Left forelimb (tissue), 1 donor: Measurements from ENCODE around the gene BIN1.

Experiments used
- DNase-seq: peaks from one replicate; pipeline ENCODE4 v3.0.0-alpha.2; 2018; ENCODE audit warnings: low spot score

BIN1 gene

GRCh38 chr2:127020536-127020935 lies 86.4 kb downstream of the BIN1 start:
- DNase-seq: no peak

GRCh38 chr2:127017548-127017947 lies 89.4 kb downstream of the BIN1 start:
- no peak for DNase-seq

GRCh38 chr2:127016329-127016728 lies 90.6 kb downstream of the BIN1 start:
- DNase-seq: no peak

GRCh38 chr2:127015106-127015910 lies 91.6 kb downstream of the BIN1 start:
- no peak for DNase-seq

- no peak for DNase-seq
These were observed 92.3 kb downstream of the BIN1 start for GRCh38 chr2:127014630-127015029.

- no peak for DNase-seq
These were observed 92.7 kb downstream of the BIN1 start for GRCh38 chr2:127014224-127014623.

GRCh38 chr2:127012868-127013267 lies 94.1 kb downstream of the BIN1 start:
- DNase-seq: no peak

- DNase-seq: no peak
These were observed 94.7 kb downstream of the BIN1 start for GRCh38 chr2:127012215-127012614.

- DNase-seq: no peak
These were observed 95.2 kb downstream of the BIN1 start for GRCh38 chr2:127011796-127012195.

GRCh38 chr2:127011231-127011661 lies 95.7 kb downstream of the BIN1 start:
- DNase-seq: no peak

GRCh38 chr2:127008265-127009015 lies 98.5 kb downstream of the BIN1 start:
- no peak for DNase-seq

GRCh38 chr2:127007652-127008051 lies 99.3 kb downstream of the BIN1 start:
- no peak for DNase-seq

GRCh38 chr2:127006962-127007361 lies 100.0 kb downstream of the BIN1 start:
- DNase-seq: no peak

- DNase-seq: no peak
These were observed 101.9 kb downstream of the BIN1 start for GRCh38 chr2:127004893-127005600.

- DNase-seq: no peak
These were observed 103.7 kb downstream of the BIN1 start for GRCh38 chr2:127003070-127003800.

GRCh38 chr2:127001751-127002150 lies 105.2 kb downstream of the BIN1 start:
- no peak for DNase-seq

GRCh38 chr2:127000937-127001336 lies 106.0 kb downstream of the BIN1 start:
- no peak for DNase-seq

GRCh38 chr2:127000194-127000593 lies 106.8 kb downstream of the BIN1 start:
- DNase-seq: no peak

GRCh38 chr2:126999106-126999756 lies 107.7 kb downstream of the BIN1 start:
- no peak for DNase-seq

GRCh38 chr2:126998486-126998885 lies 108.5 kb downstream of the BIN1 start:
- no peak for DNase-seq
